ENCODE data around the gene NPFFR1.

GRCh38 chr10:70330671-70331070 is 46.9 kb upstream of the NPFFR1 start:
- TF ChIP-seq CTCF (IDR thresholded peaks at IDR 0.05): no peak
- TF ChIP-seq POLR2A (IDR thresholded peaks at IDR 0.05): no peak
